Thoracic aorta (tissue), 2 donors: ENCODE measurements around the gene B4GALNT3. TPM values are rescaled to one million over a fixed set of nuclear protein-coding genes. Genes with fewer than 3 reads are reported as not detected.

Source experiments
- ATAC-seq: fragments of 150-250 bp; one replicate; pipeline ENCODE4 v1.8.0; 2017; ENCODE audit warnings: low read depth; ENCODE audit not compliant: insufficient number of reproducible peaks, low FRiP score
- DNase-seq: peaks from one replicate; pipeline ENCODE4 v3.0.0-alpha.2; 2020; ENCODE audit warnings: low spot score
- H3K27ac ChIP-seq, 2 donors: fragments of 200-600 bp; sonication (generic); 1 replicate in 1 of 2; 2 replicates in 1 of 2; pipeline ENCODE4 v1.5.1; 2016; ENCODE audit warnings: mild to moderate bottlenecking in 2 of 2, moderate library complexity in 2 of 2
- H3K27me3 ChIP-seq: fragments of 200-600 bp; sonication (generic); replicated peaks from 2 replicates; pipeline ENCODE4 v1.6.0; 2016; ENCODE audit warnings: mild to moderate bottlenecking; ENCODE audit not compliant: insufficient read depth
- H3K36me3 ChIP-seq: fragments of 200-600 bp; sonication (generic); one replicate; pipeline ENCODE4 v1.5.1; 2016
- H3K4me1 ChIP-seq, 2 donors: fragments of 200-600 bp; sonication (generic); 1 replicate in 1 of 2; 2 replicates in 1 of 2; pipeline versions ENCODE4 v1.5.1 to v1.6.0; 2016; ENCODE audit warnings: low read depth in 2 of 2, mild to moderate bottlenecking in 1 of 2; ENCODE audit not compliant: control insufficient read depth in 1 of 2
- H3K4me3 ChIP-seq: fragments of 200-600 bp; sonication (generic); 2 replicates; pipeline ENCODE4 v1.5.1; 2016; ENCODE audit warnings: mild to moderate bottlenecking
- H3K9me3 ChIP-seq: fragments of 200-600 bp; sonication (generic); 2 replicates; pipeline ENCODE4 v1.5.1; 2016
- CTCF ChIP-seq: fragments of 200-600 bp; sonication (generic); IDR thresholded peaks from one replicate; pipeline ENCODE4 v1.5.1; 2019; ENCODE audit warnings: antibody characterized with exemption
- total RNA-seq, 2 donors: library from RNA; depleted of rRNA; stranded (reverse); fragments of >200 nt; gene quantifications; one replicate each; pipeline versions ENCODE4 v1.1.0 to v1.2.3, GENCODE V29; 2016

The B4GALNT3 gene
- total RNA-seq, 2 donors from 2014 or later, result 16.8 to 22.3 TPM

- ATAC-seq (no peak), DNase-seq (no peak)
- no peak overlapping the region for H3K4me3 ChIP-seq
- H3K9me3 ChIP-seq, result no peaks in the 10 kb centered on the region
- peak overlapping the region; percentile 97 to 98 for H3K27ac ChIP-seq
- no peaks in the 10 kb centered on the region for H3K36me3 ChIP-seq
- TF ChIP-seq CTCF, result no peak
- peaks cover 16 to 41% of the 10 kb centered on the region in 2 donors for H3K4me1 ChIP-seq
- H3K27me3 ChIP-seq, result no peaks in the 10 kb centered on the region
These were observed 112.8 kb downstream of the B4GALNT3 start for GRCh38 chr12:572532-572899.

- no peak for TF ChIP-seq CTCF
- Histone ChIP-seq H3K27me3 (no peaks in the 10 kb centered on the region), H3K9me3 (no peaks in the 10 kb centered on the region), H3K27ac (no peak overlapping the region), H3K4me1 (peaks cover 16 to 41% of the 10 kb centered on the region in 2 donors), H3K4me3 (no peak overlapping the region), H3K36me3 (no peaks in the 10 kb centered on the region)
- no peak for ATAC-seq
- no peak for DNase-seq
These were observed 113.5 kb downstream of the B4GALNT3 start for GRCh38 chr12:573232-573631.

- Histone ChIP-seq H3K4me1 (peaks cover 16 to 41% of the 10 kb centered on the region in 2 donors), H3K9me3 (no peaks in the 10 kb centered on the region), H3K4me3 (no peak overlapping the region), H3K27me3 (no peaks in the 10 kb centered on the region), H3K27ac (peak overlapping the region; percentile 68 to 75), H3K36me3 (no peaks in the 10 kb centered on the region)
- TF ChIP-seq CTCF, result no peak
- ATAC-seq (no peak), DNase-seq (no peak)
These were observed 114.9 kb downstream of the B4GALNT3 start for GRCh38 chr12:574475-575128.

GRCh38 chr12:575129-575502 lies 115.4 kb downstream of the B4GALNT3 start:
- Histone ChIP-seq H3K9me3 (no peaks in the 10 kb centered on the region), H3K4me3 (no peak overlapping the region), H3K27me3 (no peaks in the 10 kb centered on the region), H3K4me1 (peaks cover 16 to 39% of the 10 kb centered on the region in 2 donors), H3K27ac (peak overlapping the region; percentile 68 to 75), H3K36me3 (no peaks in the 10 kb centered on the region)
- DNase-seq (no peak), ATAC-seq (no peak)
- no peak for TF ChIP-seq CTCF

- Histone ChIP-seq H3K27ac (peak overlapping the region; percentile 68 to 75), H3K9me3 (no peaks in the 10 kb centered on the region), H3K36me3 (no peaks in the 10 kb centered on the region), H3K27me3 (no peaks in the 10 kb centered on the region), H3K4me3 (peak overlapping the region; percentile 53), H3K4me1 (peaks cover 13 to 34% of the 10 kb centered on the region in 2 donors)
- peak; percentile 29 for ATAC-seq
- DNase-seq, result no peak
- TF ChIP-seq CTCF, result peak; percentile 100
These were observed 116.3 kb downstream of the B4GALNT3 start for GRCh38 chr12:575948-576614.
